ENCODE measurements around the gene MAMSTR. TPM values are rescaled to one million over a fixed set of nuclear protein-coding genes. Genes with fewer than 3 reads are reported as not detected.

Gene MAMSTR
- total and polyA plus RNA-seq, 12 donors = 8.9 to 57.9 (median 26.4) TPM

DNA sequence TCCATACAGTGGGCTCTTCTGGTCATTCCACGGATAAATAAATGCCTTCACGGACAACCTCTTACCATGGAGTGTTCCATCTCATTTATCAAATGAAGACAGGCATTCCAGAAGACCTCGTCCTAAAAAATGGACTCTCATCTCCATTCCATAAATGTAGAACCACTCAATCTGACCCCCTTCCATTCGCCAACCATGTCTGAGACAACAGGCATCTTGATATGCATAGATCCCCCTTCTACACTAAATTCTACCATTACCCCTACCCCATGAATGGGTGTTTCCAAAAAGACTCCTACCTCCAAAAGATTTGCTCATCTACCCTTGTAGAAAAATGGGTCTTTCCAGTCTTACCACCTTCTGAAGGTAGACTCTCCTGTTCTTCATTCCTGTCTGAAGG, 11.9 kb upstream of the MAMSTR start:
- WGBS, 4 donors = 86 to 95% (median 92%) methylated on average over 4 of the region's 4 CpGs
- peaks cover 0 to 4% of the 10 kb centered on the region in 2 donors for H3K36me3 ChIP-seq (replicated peaks in 1 of 2)
- TF ChIP-seq POLR2A (IDR thresholded peaks at IDR 0.05) = no peak
- TF ChIP-seq, protein P1, sequence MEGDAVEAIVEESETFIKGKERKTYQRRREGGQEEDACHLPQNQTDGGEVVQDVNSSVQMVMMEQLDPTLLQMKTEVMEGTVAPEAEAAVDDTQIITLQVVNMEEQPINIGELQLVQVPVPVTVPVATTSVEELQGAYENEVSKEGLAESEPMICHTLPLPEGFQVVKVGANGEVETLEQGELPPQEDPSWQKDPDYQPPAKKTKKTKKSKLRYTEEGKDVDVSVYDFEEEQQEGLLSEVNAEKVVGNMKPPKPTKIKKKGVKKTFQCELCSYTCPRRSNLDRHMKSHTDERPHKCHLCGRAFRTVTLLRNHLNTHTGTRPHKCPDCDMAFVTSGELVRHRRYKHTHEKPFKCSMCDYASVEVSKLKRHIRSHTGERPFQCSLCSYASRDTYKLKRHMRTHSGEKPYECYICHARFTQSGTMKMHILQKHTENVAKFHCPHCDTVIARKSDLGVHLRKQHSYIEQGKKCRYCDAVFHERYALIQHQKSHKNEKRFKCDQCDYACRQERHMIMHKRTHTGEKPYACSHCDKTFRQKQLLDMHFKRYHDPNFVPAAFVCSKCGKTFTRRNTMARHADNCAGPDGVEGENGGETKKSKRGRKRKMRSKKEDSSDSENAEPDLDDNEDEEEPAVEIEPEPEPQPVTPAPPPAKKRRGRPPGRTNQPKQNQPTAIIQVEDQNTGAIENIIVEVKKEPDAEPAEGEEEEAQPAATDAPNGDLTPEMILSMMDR (IDR thresholded peaks at IDR 0.05) = no peak
- H3K4me1 ChIP-seq (replicated peaks in 1 of 2) = no peaks in the 10 kb centered on the region
- intact Hi-C loops (cut with DNase I) = loop anchor here in 1 of 2 donors (10.0 kb wide), 1 partner anchor 57 kb away; the partner anchor contains the start of gene NTN5
- no peak for DNase-seq
- H3K9me3 ChIP-seq (replicated peaks in 1 of 3) = no peaks in the 10 kb centered on the region
- H3K27me3 ChIP-seq = no peaks in the 10 kb centered on the region
- H3K4me3 ChIP-seq = no peak overlapping the region
- H3K27ac ChIP-seq = no peak overlapping the region

DNA sequence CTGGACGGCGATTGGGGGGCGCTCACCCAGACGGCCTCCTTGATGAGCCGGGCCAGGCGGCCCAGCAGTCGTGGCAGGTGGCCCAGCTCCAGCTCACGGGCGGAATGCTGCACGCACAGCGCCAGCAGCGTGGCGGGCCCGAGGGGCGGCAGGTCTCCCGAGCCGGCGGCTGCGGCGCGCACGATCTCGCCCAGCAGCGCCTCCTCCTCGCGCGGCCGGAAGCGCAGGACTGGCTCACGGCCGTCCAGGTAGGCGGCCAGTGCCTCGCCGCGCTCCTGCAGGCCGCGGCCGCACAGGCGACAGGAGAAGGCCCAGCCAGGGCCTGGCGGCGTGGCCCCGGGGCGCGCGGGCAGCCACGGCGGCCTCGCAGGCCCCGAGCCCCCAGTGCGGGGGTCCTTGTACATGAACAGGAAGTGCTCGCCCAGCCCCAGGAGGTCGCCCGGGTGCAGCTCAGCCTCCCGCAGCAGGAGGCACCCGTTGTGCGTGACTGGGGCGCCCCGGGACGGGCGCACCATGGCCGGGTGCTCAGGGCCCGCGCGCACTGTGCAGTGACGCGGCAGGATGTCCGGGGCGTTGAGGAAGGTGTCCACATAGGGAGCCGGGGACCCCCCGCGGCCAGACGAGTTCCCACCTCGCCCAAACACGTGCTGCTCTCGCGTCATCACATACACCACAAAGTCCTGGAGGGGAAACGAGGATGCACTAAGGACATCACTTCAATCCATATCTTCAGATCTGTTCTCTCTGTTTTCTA, 9.6 kb upstream of the MAMSTR start:
- Histone ChIP-seq H3K4me1 (replicated peaks in 1 of 2) (peaks cover 4 to 16% of the 10 kb centered on the region in 2 donors), H3K36me3 (replicated peaks in 1 of 2) (peaks cover 0 to 4% of the 10 kb centered on the region in 2 donors), H3K27ac (peak overlapping the region in 1 of 5 donors; percentile 12), H3K9me3 (replicated peaks in 1 of 3) (no peaks in the 10 kb centered on the region), H3K4me3 (no peak overlapping the region), H3K27me3 (no peaks in the 10 kb centered on the region)
- TF ChIP-seq, protein P1 (IDR thresholded peaks at IDR 0.05) = no peak
- no peak for TF ChIP-seq POLR2A (IDR thresholded peaks at IDR 0.05)
- intact Hi-C loops (cut with DNase I) = no loop called here
- 66 to 80% (median 73%) methylated on average over 20 to 77 of the region's 77 CpGs for WGBS, 4 donors
- peak in 1 of 7 donors; percentile 26 for DNase-seq

DNA sequence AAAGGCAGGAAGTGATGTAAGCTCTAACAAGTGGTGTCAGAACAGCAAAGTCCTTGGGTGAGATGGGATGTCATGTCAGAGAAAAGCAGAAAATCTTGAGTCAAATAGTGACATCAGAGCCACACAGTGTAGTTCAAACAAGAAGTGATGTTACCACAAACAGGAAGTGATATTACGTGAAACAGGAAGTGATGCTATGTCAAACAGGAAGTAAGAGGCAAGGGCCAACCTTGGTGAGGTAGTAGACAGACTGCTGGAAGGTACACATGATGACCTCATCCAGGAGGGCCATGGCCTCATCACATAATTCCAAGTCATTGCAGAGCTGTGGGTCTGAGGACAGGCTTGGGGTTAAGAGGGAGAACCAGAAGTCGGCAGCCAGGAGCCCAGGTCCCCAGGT, 7.0 kb upstream of the MAMSTR start:
- WGBS, 4 donors = 75 to 83% (median 79%) methylated on average over 2 of the region's 2 CpGs
- Histone ChIP-seq H3K27me3 (no peaks in the 10 kb centered on the region), H3K9me3 (replicated peaks in 1 of 3) (no peaks in the 10 kb centered on the region), H3K27ac (peak overlapping the region in 2 of 5 donors; percentile 82 to 84), H3K4me1 (replicated peaks in 1 of 2) (peaks cover 4 to 16% of the 10 kb centered on the region in 2 donors), H3K4me3 (no peak overlapping the region), H3K36me3 (replicated peaks in 1 of 2) (peaks cover 0 to 4% of the 10 kb centered on the region in 2 donors)
- DNase-seq = no peak
- TF ChIP-seq, protein P1 (IDR thresholded peaks at IDR 0.05) = no peak
- no peak for TF ChIP-seq POLR2A (IDR thresholded peaks at IDR 0.05)
- intact Hi-C loops (cut with DNase I) = no loop called here

DNA sequence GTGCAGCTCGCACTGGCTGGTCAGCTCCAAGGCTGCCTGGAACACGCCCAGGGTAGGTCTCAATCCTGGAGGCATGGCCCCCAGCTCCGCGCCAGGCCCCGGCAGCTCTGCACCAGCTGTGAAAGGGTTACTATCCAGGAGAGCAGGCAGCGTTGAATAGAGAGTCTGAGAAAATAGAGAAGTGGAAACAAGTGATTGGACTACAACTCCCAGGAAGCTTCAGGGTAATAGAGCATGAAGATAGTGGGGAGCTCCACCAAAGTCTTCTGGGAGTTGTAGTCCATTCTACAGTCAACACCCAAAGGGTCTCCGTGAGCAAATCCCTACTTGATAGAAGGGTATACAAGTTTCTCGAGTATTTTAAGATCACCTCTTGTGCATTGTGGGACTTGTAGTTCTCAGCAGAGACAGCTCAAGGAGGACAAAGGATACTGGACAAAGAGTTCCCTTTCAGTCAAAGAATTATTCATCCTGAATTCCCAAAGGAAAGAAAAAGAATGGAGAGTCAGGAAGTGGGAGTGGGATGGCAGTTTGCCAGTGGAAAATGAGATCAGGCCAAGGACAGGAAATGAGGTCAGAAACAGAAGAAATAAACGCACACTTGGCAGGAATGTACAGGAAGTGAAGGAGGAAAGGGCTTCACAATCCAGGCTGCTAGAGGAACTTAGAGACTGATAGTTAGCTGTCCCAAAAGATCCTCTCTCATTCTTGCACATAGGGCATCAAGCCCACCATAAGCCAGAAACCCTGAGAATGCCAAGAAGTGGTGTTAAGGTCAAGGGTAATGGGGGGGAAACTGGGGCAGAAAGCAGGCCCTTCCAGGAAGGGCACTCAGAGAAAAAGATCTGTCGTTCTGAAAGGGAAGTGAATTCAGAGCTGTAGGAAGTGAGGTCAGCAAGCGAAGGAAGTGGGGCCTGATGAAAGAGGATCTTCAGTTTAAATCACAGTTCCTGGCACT, 5.5 kb upstream of the MAMSTR start:
- DNase-seq = peak; percentile 74 to 92 (median 79)
- H3K27ac ChIP-seq = peak overlapping the region; percentile 53 to 84 (median 63)
- peaks cover 0 to 4% of the 10 kb centered on the region in 2 donors for H3K36me3 ChIP-seq (replicated peaks in 1 of 2)
- intact Hi-C loops (cut with DNase I) = no loop called here
- no peak for TF ChIP-seq POLR2A (IDR thresholded peaks at IDR 0.05)
- TF ChIP-seq, protein P1 (IDR thresholded peaks at IDR 0.05) = no peak
- no peaks in the 10 kb centered on the region for H3K27me3 ChIP-seq
- 33 to 42% (median 36%) methylated on average over 11 of the region's 11 CpGs for WGBS, 4 donors
- H3K9me3 ChIP-seq (replicated peaks in 1 of 3) = no peaks in the 10 kb centered on the region
- peaks cover 6 to 20% of the 10 kb centered on the region in 2 donors for H3K4me1 ChIP-seq (replicated peaks in 1 of 2)
- H3K4me3 ChIP-seq = no peak overlapping the region

Measured in adrenal gland (tissue), 12 donors.